SK-MEL-5 (cell line): ENCODE data around the gene RAVER1. TPM values are rescaled to one million over a fixed set of nuclear protein-coding genes. Genes with fewer than 3 reads are reported as not detected.
A peak's percentile ranks its signal among the peaks of the same experiment; 100 is the strongest.

ENCODE experiments used
- DNase-seq: peaks from one replicate; pipeline ENCODE4 v3.0.0-alpha.2; 2016; ENCODE audit warnings: low read depth, low spot score
- in situ Hi-C: cut with HindIII; loops from 2 replicates; pipeline ENCODE4 v1.10.0; 2016; ENCODE audit warnings: low sequenced_read_pairs, high pct_unique_total_duplicates, low pct_unique_long_range_greater_than_20kb
- total RNA-seq: library from RNA; depleted of rRNA; stranded (reverse); fragments of >200 nt; shearing (Covaris generic); gene quantifications from 2 replicates; pipeline ENCODE4 v1.2.3, GENCODE V29; 2014

Gene RAVER1
- total RNA-seq, 1 experiment from 2014 or later = 7.3 TPM

- DNase-seq = no peak
- in situ Hi-C loops = no loop called here
These were observed 33.5 kb downstream of the RAVER1 start for GRCh38 chr19:10299545-10300458.

GRCh38 chr19:10295847-10296591 is 37.3 kb downstream of the RAVER1 start:
- in situ Hi-C loops = no loop called here
- DNase-seq = no peak

GRCh38 chr19:10295305-10295846 is 38.0 kb downstream of the RAVER1 start:
- no peak for DNase-seq
- in situ Hi-C loops = no loop called here

- in situ Hi-C loops = no loop called here
- DNase-seq = no peak
These were observed 39.0 kb downstream of the RAVER1 start for GRCh38 chr19:10294368-10294697.

GRCh38 chr19:10293637-10294367 is 39.5 kb downstream of the RAVER1 start:
- DNase-seq = no peak
- in situ Hi-C loops = no loop called here

GRCh38 chr19:10292789-10293636 is 40.3 kb downstream of the RAVER1 start:
- in situ Hi-C loops = no loop called here
- DNase-seq = no peak

GRCh38 chr19:10292206-10292788 is 41.0 kb downstream of the RAVER1 start:
- in situ Hi-C loops = no loop called here
- DNase-seq = peak; percentile 74

GRCh38 chr19:10291554-10292205 is 41.6 kb downstream of the RAVER1 start:
- no peak for DNase-seq
- in situ Hi-C loops = no loop called here

GRCh38 chr19:10290876-10291553 is 42.3 kb downstream of the RAVER1 start:
- DNase-seq = peak; percentile 55
- in situ Hi-C loops = no loop called here

- in situ Hi-C loops = no loop called here
These were observed 42.9 kb downstream of the RAVER1 start for GRCh38 chr19:10290357-10290875.

GRCh38 chr19:10289836-10290356 is 43.4 kb downstream of the RAVER1 start, which contains the start of gene ICAM5:
Gene ICAM5, plus strand, starts transcription at chr19:10289952. Its CDS starts 92 bp downstream, at chr19:10290044.
- no peak for DNase-seq
- in situ Hi-C loops = no loop called here

More at GRCh38 chr19:10290357-10290875, 42.9 kb downstream of the RAVER1 start:
- no peak for DNase-seq

GRCh38 chr19:10289167-10289835 is 44.0 kb downstream of the RAVER1 start:
- in situ Hi-C loops = no loop called here
- peak; percentile 44 for DNase-seq

GRCh38 chr19:10288662-10289166 is 44.6 kb downstream of the RAVER1 start:
- in situ Hi-C loops = no loop called here
- DNase-seq = peak; percentile 69

GRCh38 chr19:10286803-10287737 is 46.3 kb downstream of the RAVER1 start, which contains the start of gene ICAM4:
Gene ICAM4, plus strand, starts transcription at chr19:10286955. Its CDS starts 58 bp downstream, at chr19:10287013.
- no peak for DNase-seq

More at GRCh38 chr19:10286803-10287737, 46.3 kb downstream of the RAVER1 start, which contains the start of gene ICAM4:
- in situ Hi-C loops = no loop called here
